H1 (cell line): Measurements from ENCODE around the gene BLMH. TPM values are rescaled to one million over a fixed set of nuclear protein-coding genes. Genes with fewer than 3 reads are reported as not detected.

ENCODE experiments used
- CTCF ChIA-PET: fragments of 300-600 bp; sonication (Branson Sonifier 250); formaldehyde crosslinking; loops from one replicate; lab custom pipeline; 2021; ENCODE audit not compliant: partially characterized antibody; lab: Charles Lee
- POLR2A ChIA-PET: fragments of 300-600 bp; sonication (Branson Sonifier 250); formaldehyde crosslinking; loops from one replicate; lab custom pipeline; 2021; ENCODE audit warnings: inconsistent platforms; ENCODE audit not compliant: partially characterized antibody; lab: Charles Lee
- DNase-seq, 2 experiments: peaks; one replicate each; pipeline versions ENCODE4 v3.0.0 to v3.0.0-alpha.2; 2010 to 2022; ENCODE audit warnings: low spot score in 2 of 2, low read depth in 1 of 2, mixed read lengths in 1 of 2
- FAIRE-seq: peaks from 2 replicates; lab custom pipeline; 2011; peaks lifted over from hg19 to GRCh38; lab: Jason Lieb, UNC
- H2AFZ ChIP-seq: 2 replicates; pipeline ENCODE4 v1.8.1; 2012; ENCODE audit warnings: low read length, inconsistent platforms
- H2AK5ac ChIP-seq: 2 replicates; pipeline ENCODE4 v1.6.1; 2013; ENCODE audit warnings: low read depth, low read length
- H2BK120ac ChIP-seq: replicated peaks from 2 replicates; pipeline ENCODE3; 2013; ENCODE audit warnings: low read depth, low read length, inconsistent platforms
- H2BK12ac ChIP-seq: 2 replicates; pipeline ENCODE4 v1.6.1; 2013; ENCODE audit warnings: low read depth, low read length
- H2BK15ac ChIP-seq: 2 replicates; pipeline ENCODE4 v1.6.1; 2013; ENCODE audit warnings: low read length
- H2BK20ac ChIP-seq: 2 replicates; pipeline ENCODE4 v1.6.1; 2013; ENCODE audit warnings: low read length
- H2BK5ac ChIP-seq: 2 replicates; pipeline ENCODE4 v1.6.1; 2013; ENCODE audit warnings: low read depth, low read length
- H3K14ac ChIP-seq: 2 replicates; pipeline ENCODE4 v1.6.1; 2013; ENCODE audit warnings: inconsistent platforms; ENCODE audit not compliant: insufficient read length
- H3K18ac ChIP-seq: 2 replicates; pipeline ENCODE4 v1.6.1; 2013; ENCODE audit warnings: low read length; ENCODE audit errors: extremely low read depth
- H3K23ac ChIP-seq: 2 replicates; pipeline ENCODE4 v1.6.1; 2013; ENCODE audit warnings: inconsistent platforms; ENCODE audit not compliant: insufficient read length
- H3K23me2 ChIP-seq: 2 replicates; pipeline ENCODE4 v1.6.1; 2013; ENCODE audit warnings: low read depth, low read length
- H3K27ac ChIP-seq: 2 replicates; pipeline ENCODE4 v1.6.1; 2011; ENCODE audit warnings: low read depth, low read length, inconsistent platforms
- H3K27me3 ChIP-seq, 4 experiments: replicated peaks in 1 of 4; 1 replicate in 1 of 4; 2 replicates in 3 of 4; pipeline versions ENCODE4 v1.6.1 to v1.8.1; 2011 to 2013; ENCODE audit warnings: low read length in 3 of 4, mild to moderate bottlenecking in 3 of 4, inconsistent platforms in 2 of 4, mixed read lengths in 2 of 4, moderate library complexity in 1 of 4; ENCODE audit not compliant: control insufficient read depth in 3 of 4, insufficient read depth in 3 of 4; ENCODE audit errors: extremely low read depth in 1 of 4
- H3K36me3 ChIP-seq, 4 experiments: 2 replicates each; pipeline versions ENCODE4 v1.6.1 to v1.8.1; 2011 to 2013; ENCODE audit warnings: mild to moderate bottlenecking in 4 of 4, low read length in 3 of 4, moderate library complexity in 2 of 4, control low read depth in 1 of 4, inconsistent platforms in 1 of 4; ENCODE audit not compliant: insufficient read depth in 4 of 4, control insufficient read depth in 2 of 4
- H3K4ac ChIP-seq: replicated peaks from 2 replicates; pipeline ENCODE3; 2013; ENCODE audit warnings: low read length, low read depth, mixed read lengths, inconsistent platforms; ENCODE audit not compliant: insufficient read length
- H3K4me1 ChIP-seq, 4 experiments: replicated peaks in 1 of 4; 1 replicate in 1 of 4; 2 replicates in 3 of 4; pipeline versions ENCODE4 v1.6.1 to v1.8.1; 2011 to 2013; ENCODE audit warnings: low read length in 3 of 4, inconsistent platforms in 2 of 4, mixed read lengths in 1 of 4; ENCODE audit not compliant: insufficient read depth in 4 of 4, control insufficient read depth in 3 of 4
- H3K4me2 ChIP-seq, 2 experiments: 2 replicates each; pipeline versions ENCODE4 v1.6.1 to v1.8.1; 2011 to 2013; ENCODE audit warnings: low read depth in 2 of 2, low read length in 2 of 2, control low read depth in 1 of 2, inconsistent platforms in 1 of 2, mild to moderate bottlenecking in 1 of 2; ENCODE audit not compliant: insufficient read depth in 1 of 2
- H3K4me3 ChIP-seq, 4 experiments: fragments of 200-600, 300-600 bp in 1 of 4; sonication (generic), shearing (Covaris generic), sonication (Bioruptor Twin) in 1 of 4; 2 replicates each; pipeline versions ENCODE4 v1.5.1 to v1.8.1; 2011 to 2016; ENCODE audit warnings: low read length in 4 of 4, low read depth in 3 of 4, control low read depth in 2 of 4, inconsistent platforms in 2 of 4, mild to moderate bottlenecking in 2 of 4, mixed read lengths in 1 of 4, moderate library complexity in 1 of 4; ENCODE audit not compliant: insufficient read depth in 2 of 4; ENCODE audit errors: extremely low read depth in 1 of 4
- H3K56ac ChIP-seq: replicated peaks from 2 replicates; pipeline ENCODE3; 2013; ENCODE audit warnings: low read depth, mild to moderate bottlenecking, mixed read lengths, low read length, inconsistent platforms; ENCODE audit not compliant: insufficient read length
- H3K79me1 ChIP-seq: 2 replicates; pipeline ENCODE4 v1.6.1; 2013; ENCODE audit warnings: low read depth, low read length, control low read depth
- H3K79me2 ChIP-seq, 2 experiments: 2 replicates each; pipeline versions ENCODE4 v1.6.1 to v1.8.1; 2012 to 2013; ENCODE audit warnings: low read length in 2 of 2, mild to moderate bottlenecking in 2 of 2, inconsistent platforms in 1 of 2; ENCODE audit not compliant: insufficient read depth in 2 of 2, control insufficient read depth in 1 of 2
- H3K9ac ChIP-seq, 4 experiments: replicated peaks in 1 of 4; 1 replicate in 1 of 4; 2 replicates in 3 of 4; pipeline versions ENCODE4 v1.6.1 to v1.8.1; 2011 to 2013; ENCODE audit warnings: low read depth in 3 of 4, low read length in 3 of 4, control low read depth in 2 of 4, mild to moderate bottlenecking in 2 of 4, moderate library complexity in 2 of 4, inconsistent platforms in 1 of 4; ENCODE audit errors: extremely low read depth in 1 of 4
- H3K9me3 ChIP-seq, 2 experiments: 2 replicates each; pipeline versions ENCODE4 v1.6.1 to v1.8.1; 2012 to 2013; ENCODE audit warnings: mild to moderate bottlenecking in 2 of 2, moderate library complexity in 2 of 2, control low read depth in 1 of 2, inconsistent platforms in 1 of 2, low read depth in 1 of 2, low read length in 1 of 2, mixed read lengths in 1 of 2; ENCODE audit not compliant: insufficient read depth in 2 of 2
- H4K20me1 ChIP-seq, 2 experiments: replicated peaks in 1 of 2; 2 replicates each; pipeline versions ENCODE3 to v1.8.1; 2011 to 2013; ENCODE audit warnings: inconsistent platforms in 2 of 2, low read length in 2 of 2, mild to moderate bottlenecking in 1 of 2; ENCODE audit not compliant: insufficient read depth in 2 of 2, control insufficient read depth in 1 of 2
- H4K5ac ChIP-seq: 2 replicates; pipeline ENCODE4 v1.6.1; 2013; ENCODE audit warnings: low read length, low read depth, mixed read lengths, inconsistent platforms; ENCODE audit not compliant: insufficient read length
- H4K8ac ChIP-seq: 2 replicates; pipeline ENCODE4 v1.8.0; 2013; ENCODE audit warnings: mild to moderate bottlenecking, moderate library complexity, low read length, inconsistent platforms; ENCODE audit not compliant: insufficient read depth; ENCODE audit errors: extremely low read depth
- H4K91ac ChIP-seq: replicated peaks from 2 replicates; pipeline ENCODE3; 2013; ENCODE audit warnings: low read length, mixed read lengths, inconsistent platforms; ENCODE audit not compliant: insufficient read length
- WGBS, 2 experiments: shearing (Covaris generic) in 1 of 2; methylation state at CpG; one replicate each; pipeline versions ENCODE4 v1.1.6 to v1.1.7; 2013 to 2015; ENCODE audit warnings: low lambda C conversion rate in 2 of 2, mixed read lengths in 2 of 2, inconsistent platforms in 1 of 2, low coverage in 1 of 2, missing lambda C conversion rate in 1 of 2; ENCODE audit not compliant: insufficient replicate concordance in 2 of 2, insufficient coverage in 1 of 2, insufficient read length in 1 of 2; ENCODE audit errors: extremely low coverage in 1 of 2, missing lambda C conversion rate in 1 of 2; 5-methylcytosine and 5-hydroxymethylcytosine counted together
- polyA plus RNA-seq, 7 experiments: library from polyadenylated mRNA; depleted of rRNA in 3 of 7; stranded (reverse) in 5 of 7; unstranded in 2 of 7; fragments of >200 nt in 5 of 7; fragments of 200-250 nt in 2 of 7; gene quantifications; 1 replicate in 5 of 7; 2 replicates in 1 of 7; 4 replicates in 1 of 7; pipeline versions ENCODE4 v1.2.1 to v1.2.3, GENCODE V29; 2011 to 2013; ENCODE audit warnings: missing spikeins in 2 of 7, mixed read lengths in 2 of 7
- total RNA-seq: library from RNA; stranded (reverse); fragmentation: NEBNext Ultra II Directional; extraction: Animal tissue kit (Norgen Biotek cat#: 25700); gene quantifications from 2 replicates; pipeline ENCODE4 v1.2.1, GENCODE V29; 2021

BLMH gene
- total and polyA plus RNA-seq, 2 of the 8 experiments (the other 6 are each of a cell fraction or from before 2014, with no cell fraction given), result 18.2 to 74.3 TPM

- no peak overlapping the region for H3K56ac ChIP-seq
- no peak overlapping the region for H2BK20ac ChIP-seq
- H3K4me2 ChIP-seq, result no peak overlapping the region
- no peak overlapping the region for H2AK5ac ChIP-seq
- no peak overlapping the region for H2BK12ac ChIP-seq
- no peak overlapping the region for H4K91ac ChIP-seq
- 64% methylated on average over 4 of the region's 4 CpGs; no CpG with 5 or more reads in 1 of the 2 experiments for WGBS, 2 experiments
- no peak overlapping the region for H2BK5ac ChIP-seq
- DNase-seq (peak in 1 of 2 experiments; percentile 23), FAIRE-seq (no peak)
- no peak overlapping the region for H3K27ac ChIP-seq
- H2BK15ac ChIP-seq, result no peak overlapping the region
- H3K23ac ChIP-seq, result no peak overlapping the region
- ChIA-PET CTCF (interaction anchor here (1.0 to 1.7 kb wide), 6 partner anchors 15 to 154 kb away, joined by 3 to 4 read pairs (median 3); no protein-coding TSS in a partner anchor), POLR2A (interaction anchor here (1.2 to 1.8 kb wide), 5 partner anchors 9 to 34 kb away, joined by 3 to 5 read pairs (median 3); no protein-coding TSS in a partner anchor)
- H3K27me3 ChIP-seq, result peaks cover 0 to 2% (median 0%) of the 10 kb centered on the region in 4 experiments; a peak in 1 of 7 replicates
- H3K14ac ChIP-seq, result no peak overlapping the region
- H3K79me2 ChIP-seq, result no peaks in the 10 kb centered on the region
- H4K5ac ChIP-seq, result no peak overlapping the region
- no peak overlapping the region for H3K4ac ChIP-seq
- H3K9ac ChIP-seq, result no peak overlapping the region
- H2BK120ac ChIP-seq, result no peak overlapping the region
- 0 out of 2 replicates have a peak, but pooled peaks cover 2% of the 10 kb centered on the region for H3K23me2 ChIP-seq
- H3K9me3 ChIP-seq, result peaks cover 4% of the 10 kb centered on the region in 2 experiments; a peak in 1 of 4 replicates
- no peaks in the 10 kb centered on the region for H4K20me1 ChIP-seq
- peaks cover 0 to 14% (median 6%) of the 10 kb centered on the region in 4 experiments; a peak in 5 of 8 replicates for H3K36me3 ChIP-seq
- H3K18ac ChIP-seq, result no peak overlapping the region
- H3K4me3 ChIP-seq, result no peak overlapping the region
- H2AFZ ChIP-seq, result no peak overlapping the region
- no peak overlapping the region for H4K8ac ChIP-seq
- H3K79me1 ChIP-seq, result no peaks in the 10 kb centered on the region
- no peaks in the 10 kb centered on the region for H3K4me1 ChIP-seq
These were observed 46.8 kb downstream of the BLMH start for GRCh38 chr17:30244853-30245385.
